Measurements from ENCODE around the gene NEK1. TPM values are rescaled to one million over a fixed set of nuclear protein-coding genes. Genes with fewer than 3 reads are reported as not detected.

NEK1 gene
- total RNA-seq, 4 donors from 2014 or later = 6.0 to 18.2 (median 7.1) TPM

- no peaks in the 10 kb centered on the region for H3K36me3 ChIP-seq
- no peak overlapping the region for H3K4me3 ChIP-seq
- no peaks in the 10 kb centered on the region for H3K9me3 ChIP-seq
- no peak for DNase-seq
- H3K27ac ChIP-seq = no peak overlapping the region
- no peak for TF ChIP-seq CTCF (IDR thresholded peaks at IDR 0.05)
- no peak for TF ChIP-seq POLR2A (IDR thresholded peaks at IDR 0.05)
- H3K27me3 ChIP-seq = no peaks in the 10 kb centered on the region
- no peaks in the 10 kb centered on the region for H3K4me1 ChIP-seq
These were observed 205.1 kb downstream of the NEK1 start for GRCh38 chr4:169407217-169407845.

- H3K27ac ChIP-seq = no peak overlapping the region
- no peaks in the 10 kb centered on the region for H3K36me3 ChIP-seq
- no peak overlapping the region for H3K4me3 ChIP-seq
- H3K9me3 ChIP-seq = no peaks in the 10 kb centered on the region
- TF ChIP-seq CTCF (IDR thresholded peaks at IDR 0.05) (no peak), POLR2A (IDR thresholded peaks at IDR 0.05) (no peak)
- H3K4me1 ChIP-seq = no peaks in the 10 kb centered on the region
- no peaks in the 10 kb centered on the region for H3K27me3 ChIP-seq
- no peak for DNase-seq
These were observed 207.4 kb downstream of the NEK1 start for GRCh38 chr4:169404960-169405359.

- H3K27me3 ChIP-seq = no peaks in the 10 kb centered on the region
- H3K4me1 ChIP-seq = no peaks in the 10 kb centered on the region
- no peaks in the 10 kb centered on the region for H3K9me3 ChIP-seq
- no peak for TF ChIP-seq POLR2A (IDR thresholded peaks at IDR 0.05)
- TF ChIP-seq CTCF (IDR thresholded peaks at IDR 0.05) = no peak
- no peak overlapping the region for H3K4me3 ChIP-seq
- H3K27ac ChIP-seq = no peak overlapping the region
- no peaks in the 10 kb centered on the region for H3K36me3 ChIP-seq
- no peak for DNase-seq
These were observed 211.6 kb downstream of the NEK1 start for GRCh38 chr4:169400832-169401231.

- Histone ChIP-seq H3K9me3 (no peaks in the 10 kb centered on the region), H3K36me3 (no peaks in the 10 kb centered on the region), H3K27me3 (no peaks in the 10 kb centered on the region), H3K4me3 (no peak overlapping the region), H3K27ac (no peak overlapping the region), H3K4me1 (no peaks in the 10 kb centered on the region)
- TF ChIP-seq CTCF (IDR thresholded peaks at IDR 0.05) (no peak), POLR2A (IDR thresholded peaks at IDR 0.05) (no peak)
- DNase-seq = no peak
These were observed 212.2 kb downstream of the NEK1 start for GRCh38 chr4:169399976-169400767.

GRCh38 chr4:169398316-169398715 lies 214.1 kb downstream of the NEK1 start:
- no peak overlapping the region for H3K27ac ChIP-seq
- H3K4me1 ChIP-seq = no peaks in the 10 kb centered on the region
- H3K36me3 ChIP-seq = no peaks in the 10 kb centered on the region
- no peak overlapping the region for H3K4me3 ChIP-seq
- DNase-seq = no peak
- H3K27me3 ChIP-seq = no peaks in the 10 kb centered on the region
- H3K9me3 ChIP-seq = no peaks in the 10 kb centered on the region
- TF ChIP-seq CTCF (IDR thresholded peaks at IDR 0.05) (no peak), POLR2A (IDR thresholded peaks at IDR 0.05) (no peak)
